Common myeloid progenitor, CD34-positive (primary cell): ENCODE measurements around the gene LRRC18.

Experiments
- CTCF ChIA-PET: fragments of 350-600 bp; sonication (Branson Sonifier 250); formaldehyde crosslinking; loops from one replicate; lab custom pipeline; 2021; ENCODE audit warnings: antibody characterized with exemption; lab: Charles Lee
- POLR2A ChIA-PET: fragments of 350-600 bp; sonication (Branson Sonifier 250); formaldehyde crosslinking; loops from one replicate; lab custom pipeline; 2021; ENCODE audit warnings: antibody characterized with exemption; lab: Charles Lee
- DNase-seq, 3 donors: peaks; one replicate each; pipeline versions ENCODE4 v3.0.0 to v3.0.0-alpha.2; 2013
- H3K27ac ChIP-seq, 2 experiments: 1 replicate in 1 of 2; 2 replicates in 1 of 2; pipeline ENCODE4 v1.7.0; 2013; ENCODE audit warnings: inconsistent platforms in 2 of 2, low read length in 2 of 2, mild to moderate bottlenecking in 2 of 2, low read depth in 1 of 2, moderate library complexity in 1 of 2; ENCODE audit not compliant: severe bottlenecking in 2 of 2, insufficient read depth in 1 of 2, poor library complexity in 1 of 2
- H3K27me3 ChIP-seq, 5 experiments: replicated peaks in 2 of 5; 1 replicate in 3 of 5; 2 replicates in 2 of 5; pipeline versions ENCODE4 v1.6.1 to v1.7.0; 2013; ENCODE audit warnings: low read length in 4 of 5, mild to moderate bottlenecking in 2 of 5, moderate library complexity in 2 of 5, inconsistent platforms in 1 of 5; ENCODE audit not compliant: insufficient read depth in 5 of 5, control insufficient read depth in 4 of 5
- H3K36me3 ChIP-seq, 4 experiments: 1 replicate in 2 of 4; 2 replicates in 2 of 4; pipeline versions ENCODE4 v1.6.1 to v1.7.0; 2013; ENCODE audit warnings: low read length in 3 of 4, control low read depth in 1 of 4, mild to moderate bottlenecking in 1 of 4; ENCODE audit not compliant: control insufficient read depth in 4 of 4, insufficient read depth in 4 of 4
- H3K4me1 ChIP-seq, 4 experiments: 1 replicate in 3 of 4; 2 replicates in 1 of 4; pipeline versions ENCODE4 v1.6.1 to v1.7.1; 2013; ENCODE audit warnings: low read length in 3 of 4, mild to moderate bottlenecking in 3 of 4, control low read depth in 1 of 4, inconsistent platforms in 1 of 4, moderate library complexity in 1 of 4; ENCODE audit not compliant: control insufficient read depth in 4 of 4, insufficient read depth in 4 of 4; ENCODE audit errors: control extremely low read depth in 1 of 4
- H3K4me3 ChIP-seq, 7 experiments: 1 replicate in 4 of 7; 2 replicates in 3 of 7; pipeline versions ENCODE4 v1.5.1 to v1.7.0; 2013; ENCODE audit warnings: mild to moderate bottlenecking in 7 of 7, low read length in 6 of 7, moderate library complexity in 6 of 7, inconsistent platforms in 2 of 7, low read depth in 2 of 7, control low read depth in 1 of 7; ENCODE audit not compliant: insufficient read depth in 4 of 7, control insufficient read depth in 1 of 7; ENCODE audit errors: extremely low read depth in 1 of 7
- H3K9me3 ChIP-seq, 5 experiments: 1 replicate in 4 of 5; 2 replicates in 1 of 5; pipeline versions ENCODE4 v1.6.1 to v1.7.1; 2013; ENCODE audit warnings: low read length in 4 of 5, mild to moderate bottlenecking in 2 of 5, inconsistent platforms in 1 of 5, low read depth in 1 of 5, moderate library complexity in 1 of 5; ENCODE audit not compliant: control insufficient read depth in 4 of 5, insufficient read depth in 2 of 5; ENCODE audit errors: control extremely low read depth in 1 of 5
- WGBS: methylation state at CpG from one replicate; pipeline ENCODE4 v1.1.5; 2013; ENCODE audit not compliant: insufficient coverage; 5-methylcytosine and 5-hydroxymethylcytosine counted together

The LRRC18 gene

GRCh38 chr10:48946891-48947500, 7.4 kb upstream of the LRRC18 start:
- no peak overlapping the region for H3K4me3 ChIP-seq
- no peak overlapping the region for H3K27ac ChIP-seq
- H3K36me3 ChIP-seq: peaks cover 9 to 83% (median 35%) of the 10 kb centered on the region in 4 experiments
- H3K4me1 ChIP-seq: no peaks in the 10 kb centered on the region
- 97% methylated on average over 5 of the region's 12 CpGs for WGBS
- H3K27me3 ChIP-seq: no peaks in the 10 kb centered on the region
- DNase-seq: no peak
- no peaks in the 10 kb centered on the region for H3K9me3 ChIP-seq
- ChIA-PET CTCF (no interaction called here), POLR2A (no interaction called here)

- no peak overlapping the region for H3K4me3 ChIP-seq
- H3K27me3 ChIP-seq: no peaks in the 10 kb centered on the region
- POLR2A ChIA-PET: no interaction called here
- no peaks in the 10 kb centered on the region for H3K9me3 ChIP-seq
- no peak overlapping the region for H3K27ac ChIP-seq
- CTCF ChIA-PET: interaction anchor here (0.7 to 0.8 kb wide), 2 partner anchors 10 to 288 kb away, joined by 3 read pairs; no protein-coding TSS in a partner anchor
- H3K4me1 ChIP-seq: no peaks in the 10 kb centered on the region
- H3K36me3 ChIP-seq: peaks cover 9 to 80% (median 35%) of the 10 kb centered on the region in 4 experiments
- WGBS: 96% methylated on average over 5 of the region's 5 CpGs
- DNase-seq: no peak
These were observed 6.7 kb upstream of the LRRC18 start for GRCh38 chr10:48946332-48946731.

- 99% methylated on average over 5 of the region's 6 CpGs for WGBS
- no peak for DNase-seq
- no peak overlapping the region for H3K4me3 ChIP-seq
- CTCF ChIA-PET: interaction anchor here (0.7 to 0.8 kb wide), 2 partner anchors 11 to 287 kb away, joined by 3 read pairs; no protein-coding TSS in a partner anchor
- H3K27ac ChIP-seq: no peak overlapping the region
- no peaks in the 10 kb centered on the region for H3K9me3 ChIP-seq
- peaks cover 9 to 79% (median 33%) of the 10 kb centered on the region in 4 experiments for H3K36me3 ChIP-seq
- H3K27me3 ChIP-seq: no peaks in the 10 kb centered on the region
- H3K4me1 ChIP-seq: no peaks in the 10 kb centered on the region
- POLR2A ChIA-PET: no interaction called here
These were observed 5.9 kb upstream of the LRRC18 start for GRCh38 chr10:48945441-48946130.

GRCh38 chr10:48944171-48944570, 4.5 kb upstream of the LRRC18 start:
- CTCF ChIA-PET: interaction anchor here (1.0 kb wide), 1 partner anchor 9 kb away, joined by 3 read pairs; no protein-coding TSS in a partner anchor
- Histone ChIP-seq H3K9me3 (no peaks in the 10 kb centered on the region), H3K4me3 (no peak overlapping the region), H3K27ac (no peak overlapping the region), H3K36me3 (peaks cover 2 to 76% (median 26%) of the 10 kb centered on the region in 4 experiments), H3K4me1 (no peaks in the 10 kb centered on the region), H3K27me3 (no peaks in the 10 kb centered on the region)
- DNase-seq: no peak
- WGBS: 100% methylated on average over 3 of the region's 3 CpGs
- POLR2A ChIA-PET: no interaction called here

GRCh38 chr10:48943096-48943495, 3.5 kb upstream of the LRRC18 start:
- CTCF ChIA-PET: interaction anchor here (0.6 kb wide), 1 partner anchor 10 kb away, joined by 4 read pairs; no protein-coding TSS in a partner anchor
- over 99% methylated on average over 10 of the region's 10 CpGs for WGBS
- no peaks in the 10 kb centered on the region for H3K27me3 ChIP-seq
- H3K9me3 ChIP-seq: no peaks in the 10 kb centered on the region
- POLR2A ChIA-PET: no interaction called here
- DNase-seq: no peak
- no peaks in the 10 kb centered on the region for H3K4me1 ChIP-seq
- H3K4me3 ChIP-seq: no peak overlapping the region
- no peak overlapping the region for H3K27ac ChIP-seq
- peaks cover 0 to 69% (median 23%) of the 10 kb centered on the region in 4 experiments for H3K36me3 ChIP-seq

- CTCF ChIA-PET: interaction anchor here (1.2 kb wide), 1 partner anchor 9 kb away, joined by 5 read pairs; no protein-coding TSS in a partner anchor
These were observed 1.9 kb upstream of the LRRC18 start for GRCh38 chr10:48941427-48942075.

More at GRCh38 chr10:48941427-48942075, 1.9 kb upstream of the LRRC18 start:
- no peak for DNase-seq
- Histone ChIP-seq H3K9me3 (no peaks in the 10 kb centered on the region), H3K27ac (no peak overlapping the region), H3K36me3 (peaks cover 0 to 60% (median 15%) of the 10 kb centered on the region in 4 experiments), H3K4me3 (no peak overlapping the region), H3K27me3 (no peaks in the 10 kb centered on the region), H3K4me1 (no peaks in the 10 kb centered on the region)
- WGBS: 96% methylated on average over 7 of the region's 10 CpGs
- POLR2A ChIA-PET: no interaction called here
